GM21423 (cell line): Measurements from ENCODE around the gene FOS.
"Not testable (repeated sequence)": the region's sequence is repeated elsewhere in the genome, so short reads cannot be mapped to it uniquely, and the experiment has no call there.

Experiments
- ATAC-seq: cut with Tn5 transposase; IDR thresholded peaks from one replicate; pipeline ENCODE4 v1.9.1; 2021; ENCODE audit warnings: mild to moderate bottlenecking, moderate library complexity; ENCODE audit not compliant: unreplicated experiment

The FOS gene

DNA sequence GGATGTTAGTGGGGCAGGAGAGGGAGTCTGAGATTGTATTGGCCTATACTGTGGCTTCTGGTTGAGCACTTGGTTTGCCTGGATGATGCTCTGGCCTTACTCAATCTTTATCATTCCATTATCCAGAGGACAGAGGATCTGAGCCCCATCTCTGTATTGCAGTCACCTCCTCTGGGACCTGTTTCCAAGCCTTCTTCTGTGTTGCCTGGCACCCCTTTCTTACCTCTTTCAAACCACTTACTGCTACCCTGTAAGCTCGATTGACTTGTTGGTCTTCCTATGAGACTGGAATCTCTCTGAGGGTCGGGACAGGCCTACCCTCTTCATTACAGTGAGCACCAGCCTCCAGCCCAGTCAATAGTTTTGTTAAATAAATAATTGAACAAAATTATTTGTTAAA is 3.0 kb upstream of the FOS start:
- no peak for ATAC-seq

DNA sequence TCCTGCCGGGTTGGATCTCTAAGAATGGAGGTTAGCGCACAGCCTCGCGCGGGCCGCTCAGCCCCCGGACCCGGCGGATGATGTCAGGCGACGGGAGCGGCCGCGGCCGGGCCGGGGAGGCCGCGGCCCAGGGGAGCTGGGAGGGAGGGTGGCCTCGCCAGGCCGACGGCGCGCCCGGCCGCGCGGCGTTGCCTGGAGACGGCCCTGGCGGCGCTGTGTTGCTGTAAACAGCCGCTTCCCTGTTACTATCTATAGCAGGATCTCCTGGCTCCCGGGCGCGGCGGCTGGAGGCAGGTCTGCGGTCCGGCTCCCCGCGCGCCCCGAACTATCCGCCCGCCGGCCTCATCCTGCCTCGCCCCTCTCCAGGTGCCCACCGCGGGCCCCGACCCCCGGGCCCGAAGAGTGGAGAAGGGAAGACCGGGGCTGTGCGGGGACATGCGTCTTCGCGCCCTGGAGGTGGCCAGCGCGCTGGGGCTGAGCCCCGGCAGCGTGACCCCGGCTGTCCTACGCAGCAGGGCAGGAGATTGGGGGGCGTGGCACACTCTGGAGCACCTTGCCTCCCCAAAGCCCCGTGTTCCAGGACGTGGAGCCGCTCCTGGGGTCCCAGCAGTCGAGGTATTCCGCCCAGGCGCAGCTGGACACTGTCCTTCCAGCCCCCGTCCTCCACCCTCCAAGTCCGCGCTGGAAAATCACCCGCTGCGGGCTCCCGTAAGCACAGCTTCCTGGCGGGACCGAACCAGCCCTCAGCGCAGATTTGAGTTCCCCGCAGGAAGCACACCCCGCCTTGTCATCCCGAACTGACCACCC is 1.4 kb upstream of the FOS start:
- ATAC-seq = peak; percentile 27

DNA sequence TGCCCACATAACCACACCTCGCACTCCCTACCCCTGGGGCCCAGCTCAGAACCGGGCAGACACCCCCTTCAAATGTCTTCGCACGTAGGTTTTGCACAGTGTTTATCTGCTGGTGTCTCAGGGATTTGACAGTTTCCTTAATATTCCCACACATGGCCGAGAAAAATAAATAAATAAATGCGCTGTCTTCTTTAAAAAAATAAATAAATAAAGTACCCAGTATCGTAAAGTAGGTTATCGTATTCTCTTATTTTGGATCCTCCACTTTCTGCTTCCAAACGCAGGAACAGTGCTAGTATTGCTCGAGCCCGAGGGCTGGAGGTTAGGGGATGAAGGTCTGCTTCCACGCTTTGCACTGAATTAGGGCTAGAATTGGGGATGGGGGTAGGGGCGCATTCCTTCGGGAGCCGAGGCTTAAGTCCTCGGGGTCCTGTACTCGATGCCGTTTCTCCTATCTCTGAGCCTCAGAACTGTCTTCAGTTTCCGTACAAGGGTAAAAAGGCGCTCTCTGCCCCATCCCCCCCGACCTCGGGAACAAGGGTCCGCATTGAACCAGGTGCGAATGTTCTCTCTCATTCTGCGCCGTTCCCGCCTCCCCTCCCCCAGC is 710 bp upstream of the FOS start:
- no peak for ATAC-seq

DNA sequence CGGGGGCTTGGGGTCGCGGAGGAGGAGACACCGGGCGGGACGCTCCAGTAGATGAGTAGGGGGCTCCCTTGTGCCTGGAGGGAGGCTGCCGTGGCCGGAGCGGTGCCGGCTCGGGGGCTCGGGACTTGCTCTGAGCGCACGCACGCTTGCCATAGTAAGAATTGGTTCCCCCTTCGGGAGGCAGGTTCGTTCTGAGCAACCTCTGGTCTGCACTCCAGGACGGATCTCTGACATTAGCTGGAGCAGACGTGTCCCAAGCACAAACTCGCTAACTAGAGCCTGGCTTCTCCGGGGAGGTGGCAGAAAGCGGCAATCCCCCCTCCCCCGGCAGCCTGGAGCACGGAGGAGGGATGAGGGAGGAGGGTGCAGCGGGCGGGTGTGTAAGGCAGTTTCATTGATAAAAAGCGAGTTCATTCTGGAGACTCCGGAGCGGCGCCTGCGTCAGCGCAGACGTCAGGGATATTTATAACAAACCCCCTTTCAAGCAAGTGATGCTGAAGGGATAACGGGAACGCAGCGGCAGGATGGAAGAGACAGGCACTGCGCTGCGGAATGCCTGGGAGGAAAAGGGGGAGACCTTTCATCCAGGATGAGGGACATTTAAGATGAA is 630 bp downstream of the FOS start:
- no peak for ATAC-seq

DNA sequence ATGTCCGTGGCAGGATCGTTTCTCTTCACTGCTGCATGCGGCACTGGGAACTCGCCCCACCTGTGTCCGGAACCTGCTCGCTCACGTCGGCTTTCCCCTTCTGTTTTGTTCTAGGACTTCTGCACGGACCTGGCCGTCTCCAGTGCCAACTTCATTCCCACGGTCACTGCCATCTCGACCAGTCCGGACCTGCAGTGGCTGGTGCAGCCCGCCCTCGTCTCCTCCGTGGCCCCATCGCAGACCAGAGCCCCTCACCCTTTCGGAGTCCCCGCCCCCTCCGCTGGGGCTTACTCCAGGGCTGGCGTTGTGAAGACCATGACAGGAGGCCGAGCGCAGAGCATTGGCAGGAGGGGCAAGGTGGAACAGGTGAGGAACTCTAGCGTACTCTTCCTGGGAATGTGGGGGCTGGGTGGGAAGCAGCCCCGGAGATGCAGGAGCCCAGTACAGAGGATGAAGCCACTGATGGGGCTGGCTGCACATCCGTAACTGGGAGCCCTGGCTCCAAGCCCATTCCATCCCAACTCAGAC is 1.2 kb downstream of the FOS start:
- no peak for ATAC-seq

DNA sequence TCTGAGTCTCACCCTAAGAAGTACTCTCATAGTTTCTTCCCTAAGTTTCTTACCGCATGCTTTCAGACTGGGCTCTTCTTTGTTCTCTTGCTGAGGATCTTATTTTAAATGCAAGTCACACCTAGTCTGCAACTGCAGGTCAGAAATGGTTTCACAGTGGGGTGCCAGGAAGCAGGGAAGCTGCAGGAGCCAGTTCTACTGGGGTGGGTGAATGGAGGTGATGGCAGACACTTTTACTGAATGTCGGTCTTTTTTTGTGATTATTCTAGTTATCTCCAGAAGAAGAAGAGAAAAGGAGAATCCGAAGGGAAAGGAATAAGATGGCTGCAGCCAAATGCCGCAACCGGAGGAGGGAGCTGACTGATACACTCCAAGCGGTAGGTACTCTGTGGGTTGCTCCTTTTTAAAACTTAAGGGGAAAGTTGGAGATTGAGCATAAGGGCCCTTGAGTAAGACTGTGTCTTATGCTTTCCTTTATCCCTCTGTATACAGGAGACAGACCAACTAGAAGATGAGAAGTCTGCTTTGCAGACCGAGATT is 1.7 kb downstream of the FOS start:
- no peak for ATAC-seq

DNA sequence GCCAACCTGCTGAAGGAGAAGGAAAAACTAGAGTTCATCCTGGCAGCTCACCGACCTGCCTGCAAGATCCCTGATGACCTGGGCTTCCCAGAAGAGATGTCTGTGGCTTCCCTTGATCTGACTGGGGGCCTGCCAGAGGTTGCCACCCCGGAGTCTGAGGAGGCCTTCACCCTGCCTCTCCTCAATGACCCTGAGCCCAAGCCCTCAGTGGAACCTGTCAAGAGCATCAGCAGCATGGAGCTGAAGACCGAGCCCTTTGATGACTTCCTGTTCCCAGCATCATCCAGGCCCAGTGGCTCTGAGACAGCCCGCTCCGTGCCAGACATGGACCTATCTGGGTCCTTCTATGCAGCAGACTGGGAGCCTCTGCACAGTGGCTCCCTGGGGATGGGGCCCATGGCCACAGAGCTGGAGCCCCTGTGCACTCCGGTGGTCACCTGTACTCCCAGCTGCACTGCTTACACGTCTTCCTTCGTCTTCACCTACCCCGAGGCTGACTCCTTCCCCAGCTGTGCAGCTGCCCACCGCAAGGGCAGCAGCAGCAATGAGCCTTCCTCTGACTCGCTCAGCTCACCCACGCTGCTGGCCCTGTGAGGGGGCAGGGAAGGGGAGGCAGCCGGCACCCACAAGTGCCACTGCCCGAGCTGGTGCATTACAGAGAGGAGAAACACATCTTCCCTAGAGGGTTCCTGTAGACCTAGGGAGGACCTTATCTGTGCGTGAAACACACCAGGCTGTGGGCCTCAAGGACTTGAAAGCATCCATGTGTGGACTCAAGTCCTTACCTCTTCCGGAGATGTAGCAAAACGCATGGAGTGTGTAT is 2.4 kb downstream of the FOS start:
- ATAC-seq = no peak

DNA sequence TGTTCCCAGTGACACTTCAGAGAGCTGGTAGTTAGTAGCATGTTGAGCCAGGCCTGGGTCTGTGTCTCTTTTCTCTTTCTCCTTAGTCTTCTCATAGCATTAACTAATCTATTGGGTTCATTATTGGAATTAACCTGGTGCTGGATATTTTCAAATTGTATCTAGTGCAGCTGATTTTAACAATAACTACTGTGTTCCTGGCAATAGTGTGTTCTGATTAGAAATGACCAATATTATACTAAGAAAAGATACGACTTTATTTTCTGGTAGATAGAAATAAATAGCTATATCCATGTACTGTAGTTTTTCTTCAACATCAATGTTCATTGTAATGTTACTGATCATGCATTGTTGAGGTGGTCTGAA is 3.0 kb downstream of the FOS start:
- no peak for ATAC-seq

DNA sequence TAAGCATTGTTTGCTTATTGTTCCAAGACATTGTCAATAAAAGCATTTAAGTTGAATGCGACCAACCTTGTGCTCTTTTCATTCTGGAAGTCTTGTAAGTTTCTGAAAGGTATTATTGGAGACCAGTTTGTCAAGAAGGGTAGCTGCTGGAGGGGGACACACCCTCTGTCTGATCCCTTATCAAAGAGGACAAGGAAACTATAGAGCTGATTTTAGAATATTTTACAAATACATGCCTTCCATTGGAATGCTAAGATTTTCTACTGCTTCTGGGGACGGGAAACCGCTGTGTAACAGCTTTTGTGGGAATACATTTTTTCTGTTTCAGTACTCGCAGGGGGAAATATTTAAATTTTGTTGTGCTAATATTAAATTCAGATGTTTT is 3.5 kb downstream of the FOS start:
- no peak for ATAC-seq

DNA sequence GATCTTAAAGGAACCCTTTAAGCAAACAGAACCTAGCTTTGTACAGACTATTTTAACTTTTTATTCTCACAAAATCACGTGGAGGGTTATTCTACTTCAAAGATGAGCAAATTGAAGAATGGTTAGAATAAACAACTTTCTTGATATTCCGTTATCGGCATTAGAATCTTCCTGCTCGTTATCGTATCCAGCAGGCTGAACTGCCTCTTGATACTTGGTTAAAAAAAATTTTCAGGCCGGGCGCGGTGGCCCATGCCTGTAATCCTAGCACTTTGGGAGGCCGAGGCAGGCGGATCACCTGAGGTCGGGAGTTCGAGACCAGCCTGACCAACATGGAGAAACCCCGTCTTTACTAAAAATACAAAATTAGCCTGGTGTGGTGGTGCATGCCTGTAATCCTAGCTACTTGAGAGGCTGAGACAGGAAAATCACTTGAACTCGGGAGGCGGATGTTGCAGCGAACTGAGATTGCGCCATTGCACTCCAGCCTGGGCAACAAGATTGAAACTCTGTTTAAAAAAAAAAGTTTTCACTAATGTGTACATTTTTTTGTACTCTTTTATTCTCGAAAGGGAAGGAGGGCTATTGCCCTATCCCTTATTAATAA is 4.0 kb downstream of the FOS start:
- ATAC-seq = not testable (repeated sequence)

DNA sequence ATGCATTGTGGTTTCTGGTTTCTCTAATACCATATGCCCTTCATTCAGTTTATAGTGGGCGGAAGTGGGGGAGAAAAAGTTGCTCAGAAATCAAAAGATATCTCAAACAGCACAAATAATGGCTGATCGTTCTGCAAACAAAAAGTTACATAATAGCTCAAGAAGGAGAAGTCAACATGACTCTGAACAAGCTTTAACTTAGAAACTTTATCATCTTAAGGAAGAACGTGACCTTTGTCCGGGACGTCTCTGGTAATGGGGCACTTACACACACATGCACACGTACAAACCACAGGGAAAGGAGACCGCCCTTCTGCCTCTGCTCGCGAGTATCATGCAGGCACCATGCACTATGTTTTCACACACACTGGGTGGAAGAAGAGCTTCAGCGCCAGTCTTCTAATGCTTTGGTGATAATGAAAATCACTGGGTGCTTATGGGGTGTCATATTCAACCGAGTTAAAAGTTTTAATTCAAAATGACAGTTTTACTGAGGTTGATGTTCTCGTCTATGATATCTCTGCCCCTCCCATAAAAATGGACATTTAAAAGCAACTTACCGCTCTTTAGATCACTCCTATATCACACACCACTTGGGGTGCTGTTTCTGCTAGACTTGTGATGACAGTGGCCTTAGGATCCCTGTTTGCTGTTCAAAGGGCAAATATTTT is 4.7 kb downstream of the FOS start:
- no peak for ATAC-seq

DNA sequence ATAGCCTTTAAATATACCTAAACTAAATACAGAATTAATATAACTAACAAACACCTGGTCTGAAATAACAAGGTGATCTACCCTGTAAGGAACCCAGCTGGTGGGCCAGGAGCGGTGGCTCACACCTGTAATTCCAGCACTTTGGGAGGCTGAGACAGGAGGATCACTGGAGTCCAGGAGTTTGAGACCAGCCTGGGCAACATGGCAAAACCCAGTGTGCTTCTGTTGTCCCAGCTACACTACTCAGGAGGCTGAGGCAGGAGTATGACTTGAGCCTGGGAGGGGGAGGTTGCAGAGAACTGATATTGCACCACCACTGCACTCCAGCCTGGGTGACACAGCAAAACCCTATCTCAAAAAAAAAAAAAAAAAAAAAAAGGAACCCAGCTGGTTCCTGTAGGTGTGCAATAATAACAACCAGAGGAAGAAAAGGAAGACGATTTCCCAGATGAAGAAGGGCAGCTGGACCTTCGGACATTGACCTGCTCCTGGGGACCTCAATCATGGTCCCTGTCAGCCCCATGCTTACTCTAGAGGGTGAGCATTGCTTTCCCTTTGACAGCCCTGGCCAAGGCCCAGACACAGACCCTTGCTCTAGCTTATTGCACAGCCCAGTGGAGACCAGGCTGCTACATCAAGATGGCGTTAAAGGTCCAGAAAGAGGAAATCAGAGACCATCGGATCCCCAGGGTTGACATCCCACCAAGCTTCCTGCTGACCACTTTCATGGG is 5.4 kb downstream of the FOS start:
- ATAC-seq = no peak

DNA sequence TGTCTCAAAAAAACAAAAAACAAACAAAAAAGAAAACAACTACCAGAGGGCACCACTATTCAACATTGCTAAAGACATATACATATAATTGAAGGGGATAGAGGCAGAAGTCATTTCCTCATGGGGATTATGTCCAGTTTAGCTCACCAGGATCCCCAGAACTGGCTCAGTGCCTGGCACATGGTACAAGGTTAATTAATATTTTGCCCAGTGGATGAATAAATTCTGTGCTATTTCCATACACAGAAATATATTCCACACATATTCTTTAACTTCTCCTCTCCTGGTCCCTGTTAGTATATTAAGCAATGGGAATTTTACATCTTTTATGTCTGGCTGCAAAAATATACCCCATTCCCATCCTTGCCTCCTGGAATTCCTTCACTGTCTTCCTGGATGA is 6.7 kb downstream of the FOS start:
- no peak for ATAC-seq

DNA sequence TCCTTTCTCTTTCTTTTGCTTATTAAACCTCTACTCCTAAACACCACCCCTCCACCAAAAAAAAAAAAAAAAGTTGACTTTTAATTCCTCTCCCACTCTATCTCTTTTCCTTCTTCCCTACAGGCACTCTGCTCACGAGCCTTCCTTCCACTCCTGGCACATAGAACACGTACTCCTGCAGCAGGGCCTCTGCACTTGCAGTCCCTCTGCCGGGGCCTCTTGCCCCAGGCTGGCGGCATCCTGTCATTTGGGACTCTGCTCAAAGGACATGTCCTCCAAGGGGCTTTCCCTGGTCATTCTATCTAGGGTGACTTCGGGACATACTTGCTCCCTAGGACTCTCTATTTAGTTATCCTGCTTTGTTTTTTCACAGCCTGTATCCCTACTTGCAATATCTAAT is 7.7 kb downstream of the FOS start:
- no peak for ATAC-seq

DNA sequence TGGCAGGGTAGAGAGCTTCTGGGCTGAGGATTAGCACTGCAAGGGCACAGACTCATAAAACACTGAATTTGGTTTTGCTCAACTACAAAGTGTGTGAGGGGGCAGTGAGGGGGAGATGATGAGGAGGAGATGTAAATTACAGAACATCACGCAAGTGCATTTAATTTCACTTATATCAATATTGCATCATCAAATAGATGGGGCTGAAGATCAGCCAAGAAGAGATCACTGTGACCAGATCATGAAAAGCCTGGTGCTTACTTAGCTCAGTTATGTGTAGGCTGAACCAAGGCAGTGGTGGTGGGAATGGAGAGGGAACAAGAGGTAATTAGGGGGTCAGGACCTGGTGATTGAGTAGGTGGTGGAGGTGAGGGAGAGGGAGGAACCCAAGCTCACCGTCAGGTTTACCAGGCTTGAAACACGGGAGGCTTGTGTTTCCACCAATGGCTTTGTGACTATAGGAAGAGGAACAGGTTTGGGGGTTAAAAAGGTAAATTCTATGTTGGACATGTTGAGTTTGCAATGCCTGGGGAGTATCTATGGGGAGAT is 11.3 kb downstream of the FOS start:
- no peak for ATAC-seq

DNA sequence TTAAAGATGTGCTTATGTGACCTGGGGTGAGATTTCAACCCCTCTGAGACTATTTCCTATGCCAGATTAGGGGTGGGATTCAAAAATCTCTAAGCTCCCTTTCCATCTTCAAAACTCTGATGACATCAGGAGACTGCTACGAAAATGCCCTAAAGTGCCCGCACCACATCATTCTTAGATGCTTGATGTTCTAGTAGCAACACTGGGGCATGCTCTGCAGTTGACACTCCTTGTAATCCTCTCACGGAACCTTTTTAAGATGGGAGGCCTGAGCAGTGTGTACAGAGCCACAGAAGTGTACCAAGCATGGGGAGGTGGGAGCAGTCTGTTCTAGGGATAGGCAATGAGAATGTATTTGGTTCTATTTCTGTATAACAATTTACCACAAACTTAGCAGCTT is 12.2 kb downstream of the FOS start:
- no peak for ATAC-seq

DNA sequence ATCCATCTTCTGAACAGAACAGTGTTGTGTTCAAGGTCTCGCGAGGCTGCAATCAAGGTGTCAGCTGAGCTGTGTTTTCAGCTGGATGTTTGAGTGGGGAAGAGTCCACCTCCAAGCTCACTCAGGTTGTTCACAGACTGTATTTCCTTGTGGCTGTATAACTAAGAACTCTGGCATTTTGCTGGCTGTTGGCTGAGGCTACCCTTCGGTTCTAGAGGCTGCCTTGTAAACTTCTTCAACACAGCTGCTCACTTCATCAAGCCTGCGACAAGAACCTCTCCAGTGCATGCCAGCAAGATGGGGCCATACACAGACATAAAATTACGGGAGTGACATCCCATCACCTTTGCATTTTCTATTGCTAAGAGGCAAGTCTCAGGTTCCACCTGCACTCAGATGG is 12.7 kb downstream of the FOS start:
- ATAC-seq = no peak

DNA sequence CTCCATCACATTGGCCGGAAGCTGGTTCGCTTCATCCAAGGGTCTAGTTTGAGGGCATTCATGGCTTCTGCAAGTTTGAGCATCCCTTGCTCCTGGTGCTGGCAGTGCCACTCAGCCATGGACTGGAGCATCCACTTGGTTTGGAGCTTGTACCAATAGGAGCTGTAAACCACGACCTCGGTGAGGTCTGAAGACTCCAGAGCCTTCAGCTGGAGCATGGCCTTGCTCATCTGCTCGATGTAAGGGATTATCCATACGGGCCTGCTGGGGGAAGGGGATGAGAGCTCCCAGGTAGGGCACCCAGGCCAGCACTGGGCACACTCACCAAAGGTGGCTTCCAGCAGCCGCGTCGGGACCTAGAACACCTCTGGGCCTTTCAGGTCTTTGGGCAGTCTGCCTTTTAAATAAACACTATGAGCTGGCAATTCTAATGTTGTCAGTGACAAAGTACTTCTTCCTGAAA is 13.5 kb downstream of the FOS start:
- ATAC-seq = no peak

DNA sequence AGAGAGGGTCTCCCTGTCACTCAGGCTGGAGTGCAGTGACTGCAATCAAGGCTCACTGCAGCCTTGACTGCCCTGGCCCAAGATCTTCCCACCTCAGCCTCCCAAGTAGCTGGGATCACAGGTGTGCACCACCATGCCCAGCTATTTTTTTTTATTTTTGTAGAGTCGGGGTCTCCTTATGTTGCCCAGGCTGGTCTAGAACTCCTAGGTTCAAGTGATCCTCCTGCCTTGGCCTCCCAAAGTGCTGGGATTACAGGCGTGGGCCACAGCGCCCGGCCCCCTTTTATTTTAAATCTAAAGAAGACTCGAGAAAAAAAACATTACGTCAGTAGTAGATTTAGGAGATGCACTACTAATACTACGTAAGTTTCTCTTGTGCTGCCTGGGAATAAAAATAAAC is 14.3 kb downstream of the FOS start:
- ATAC-seq = no peak
